DMS53 (cell line): ENCODE measurements around the gene CAMTA1.
"Not testable (repeated sequence)": the region's sequence is repeated elsewhere in the genome, so short reads cannot be mapped to it uniquely, and the experiment has no call there.

Source experiments
- DNase-seq: peaks from one replicate; lab custom pipeline; 2025; lab: John Stamatoyannopoulos, UW

Gene CAMTA1

DNA sequence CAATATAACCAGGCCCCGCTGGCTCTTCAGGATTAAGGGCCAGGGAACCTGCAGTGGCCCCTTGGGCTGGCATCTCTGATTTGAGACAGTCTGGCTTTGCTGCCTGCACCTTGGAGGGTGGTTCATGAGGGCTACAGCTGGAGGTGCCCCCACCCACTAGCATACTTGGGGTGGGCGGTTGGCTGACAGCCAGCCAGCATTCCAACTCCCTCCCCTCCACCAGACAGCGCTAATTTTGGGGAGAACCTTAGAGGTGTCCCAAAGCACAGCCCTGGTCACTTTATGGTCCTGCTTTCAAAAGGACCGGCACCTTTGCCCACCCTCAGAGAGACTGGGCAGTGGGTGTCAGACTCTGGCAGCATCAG lies 805.2 kb downstream of the CAMTA1 start:
- DNase-seq = no peak

DNA sequence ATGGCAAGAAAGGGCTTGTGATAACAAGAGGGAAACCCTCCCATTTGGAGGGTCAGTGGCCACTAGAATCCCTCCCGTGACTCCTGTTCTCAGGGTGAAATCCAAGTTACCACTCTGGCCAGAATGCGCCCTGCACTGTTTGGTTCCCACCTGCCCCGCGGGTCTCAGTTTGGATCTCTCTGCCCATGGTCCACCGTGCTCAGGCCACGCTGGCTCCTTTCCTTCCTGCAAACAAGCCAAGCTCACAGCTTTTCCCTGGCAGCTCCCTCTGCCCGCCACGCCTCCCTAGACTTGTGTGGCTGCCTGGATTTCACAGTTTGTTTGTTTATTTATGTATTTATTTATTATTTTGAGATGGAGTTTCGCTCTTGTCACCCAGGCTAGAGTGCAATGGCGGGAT lies 806.3 kb downstream of the CAMTA1 start:
- no peak for DNase-seq

DNA sequence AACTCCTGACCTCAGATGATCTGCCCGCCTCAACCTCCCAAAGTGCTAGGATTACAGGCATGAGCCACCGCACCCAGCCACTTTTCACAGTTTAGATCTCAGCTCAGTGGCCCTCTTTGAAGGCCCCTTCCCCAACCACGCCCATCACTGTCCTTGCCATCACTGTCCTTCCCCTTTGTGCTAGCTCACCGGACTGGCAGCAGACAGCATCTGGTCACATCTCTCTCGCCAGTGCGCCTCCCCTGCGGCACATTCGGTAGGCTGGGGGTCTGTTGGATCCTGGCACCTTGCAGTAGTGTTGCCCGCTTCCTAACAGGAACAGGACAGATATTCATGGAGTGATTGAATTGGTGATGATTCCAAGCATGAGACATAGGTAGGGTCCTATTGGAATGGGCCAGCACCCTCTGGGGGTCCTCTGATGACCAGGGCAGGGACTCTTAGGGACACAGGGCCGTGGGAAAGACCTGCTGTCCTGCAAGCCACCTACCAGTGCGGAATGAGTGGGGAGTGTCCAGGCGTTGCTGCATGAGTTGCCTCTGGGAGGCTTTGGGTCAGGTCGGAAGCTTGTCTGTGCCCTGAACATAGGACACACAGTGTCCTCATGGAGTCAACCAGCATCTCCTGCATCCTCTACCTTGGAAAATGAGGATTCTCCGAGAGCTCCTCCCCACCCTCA lies 807.0 kb downstream of the CAMTA1 start:
- DNase-seq = no peak

DNA sequence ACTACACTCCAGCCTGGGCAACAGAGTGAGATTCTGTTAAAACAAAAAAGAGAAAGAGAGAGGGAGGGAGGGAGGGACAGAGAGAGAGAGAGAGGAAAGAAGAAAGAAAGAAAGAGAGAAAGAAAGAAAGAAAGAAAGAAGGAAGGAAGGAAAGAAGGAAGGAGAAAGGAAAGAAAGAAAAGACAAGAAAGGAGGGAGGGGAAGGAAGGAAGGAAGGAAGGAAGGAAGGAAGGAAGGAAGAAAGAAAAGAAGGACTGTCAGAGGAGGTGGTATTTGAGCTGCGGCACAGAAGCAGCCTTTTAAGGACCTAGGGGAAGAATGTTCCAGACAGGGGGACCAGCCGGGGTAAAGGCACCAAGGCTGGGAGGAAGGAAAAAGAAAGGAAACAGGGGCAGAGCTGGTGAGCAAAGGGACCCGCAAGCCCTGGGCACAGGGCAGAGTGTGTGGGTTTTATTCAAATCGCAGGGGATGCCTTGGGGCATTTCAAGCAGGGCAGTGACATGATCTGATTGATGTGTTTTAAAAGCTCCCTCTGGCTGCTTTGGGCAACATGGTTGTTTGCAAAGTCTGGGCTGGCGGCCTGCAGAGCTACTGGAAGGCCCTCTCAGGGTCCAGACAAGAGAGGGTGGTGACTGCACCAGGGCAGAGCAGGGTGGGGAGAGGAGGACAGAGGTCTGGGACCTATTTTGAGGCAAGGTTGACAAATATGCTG lies 808.9 kb downstream of the CAMTA1 start:
- no peak for DNase-seq

DNA sequence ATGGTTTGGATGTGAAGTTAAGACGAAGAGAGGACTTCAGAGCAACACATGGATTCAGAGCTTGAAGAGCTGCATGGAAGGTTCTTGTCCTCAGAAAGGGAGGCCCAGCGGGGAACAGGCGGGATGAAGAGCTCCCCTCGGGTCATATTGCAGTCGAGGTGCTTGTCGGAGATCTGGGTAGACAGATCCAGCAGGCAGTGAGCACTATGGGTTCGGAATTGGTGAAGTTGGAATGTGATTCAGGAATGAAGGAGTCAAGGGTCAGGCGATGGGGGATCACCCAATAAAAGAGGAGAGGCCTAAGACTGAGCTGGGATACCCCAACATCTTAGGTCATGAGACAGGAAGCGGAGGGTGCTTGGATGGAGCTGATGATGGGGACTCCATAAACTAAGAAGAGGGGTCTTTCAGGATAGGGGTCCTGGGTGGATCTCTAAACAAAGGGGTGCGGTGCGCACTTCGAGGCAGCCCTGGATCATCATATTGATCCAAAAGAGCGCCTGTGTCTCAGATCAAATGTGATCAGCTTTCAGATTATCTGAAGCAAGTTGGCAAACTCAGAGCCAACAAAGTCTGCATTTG lies 809.6 kb downstream of the CAMTA1 start:
- DNase-seq = no peak

DNA sequence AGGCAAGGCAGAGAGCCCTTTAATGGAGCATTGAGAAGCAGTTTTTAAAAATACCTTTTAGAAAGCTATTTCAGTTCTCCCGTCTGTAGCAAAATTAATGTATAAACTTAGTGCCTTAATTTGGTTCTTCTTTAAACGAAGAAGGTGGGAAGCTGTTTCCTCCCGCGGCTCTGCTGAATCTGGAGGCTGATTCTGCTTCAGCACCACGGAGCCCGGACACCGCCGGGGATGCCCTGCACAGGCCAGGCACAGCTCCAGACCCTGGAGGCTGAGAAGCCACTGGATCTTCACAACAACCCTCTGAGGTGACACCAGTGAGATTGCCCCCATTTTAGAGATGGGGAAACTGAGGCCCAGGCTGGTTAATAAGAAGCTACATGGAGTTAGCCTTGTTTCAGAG lies 810.1 kb downstream of the CAMTA1 start:
- no peak for DNase-seq

DNA sequence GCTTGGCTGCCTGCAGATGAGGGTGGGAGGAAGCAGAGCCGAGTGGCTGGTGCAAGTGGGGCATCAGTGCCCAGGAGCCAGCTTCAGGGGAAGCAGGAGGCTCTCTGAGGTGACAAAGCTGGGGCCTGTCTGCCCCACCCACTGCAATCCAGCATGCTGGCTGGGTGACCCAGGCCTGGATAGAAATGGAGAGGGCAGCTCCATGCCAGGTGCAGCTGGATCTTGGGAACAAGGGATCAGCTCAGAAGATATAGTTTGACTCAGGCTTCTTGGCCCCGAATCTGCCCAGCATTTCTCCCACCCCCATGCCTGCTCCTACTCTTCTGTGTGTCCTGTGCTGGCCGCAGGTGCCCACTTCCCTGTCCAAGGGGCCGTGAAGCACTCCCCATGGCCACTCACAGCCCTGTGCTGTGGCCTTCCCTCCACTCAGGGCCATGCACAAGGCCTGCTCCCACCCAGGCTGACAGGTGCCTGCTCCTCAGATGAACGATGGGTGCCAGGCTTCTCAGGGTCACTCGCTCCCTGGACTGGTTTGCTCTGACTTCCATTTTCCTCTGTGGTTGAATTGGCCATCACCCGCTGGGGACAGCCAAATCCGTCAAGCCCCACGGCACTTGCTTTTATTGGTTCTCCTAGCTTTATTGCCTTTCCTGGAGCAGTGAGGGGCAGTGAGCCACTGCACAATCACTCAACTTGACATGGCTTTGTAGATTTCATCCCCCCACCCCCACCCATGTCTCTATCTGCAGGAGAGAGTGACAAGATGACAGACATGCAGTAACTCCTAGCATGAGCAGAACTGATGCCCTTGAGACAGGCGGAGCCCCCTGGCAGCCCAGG lies 811.1 kb downstream of the CAMTA1 start:
- DNase-seq = no peak

DNA sequence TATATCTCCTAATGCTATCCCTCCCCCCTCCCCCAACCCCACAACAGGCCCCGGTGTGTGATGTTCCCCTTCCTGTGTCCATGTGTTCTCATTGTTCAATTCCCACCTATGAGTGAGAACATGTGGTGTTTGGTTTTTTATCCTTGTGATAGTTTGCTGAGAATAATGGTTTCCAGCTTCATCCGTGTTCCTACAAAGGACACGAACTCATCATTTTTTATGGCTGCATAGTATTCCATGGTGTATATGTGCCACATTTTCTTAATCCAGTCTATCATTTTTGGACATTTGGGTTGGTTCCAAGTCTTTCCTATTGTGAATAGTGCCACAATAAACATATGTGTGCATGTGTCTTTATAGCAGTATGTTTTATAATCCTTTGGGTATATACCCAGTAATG lies 812.8 kb downstream of the CAMTA1 start:
- not testable (repeated sequence) for DNase-seq

DNA sequence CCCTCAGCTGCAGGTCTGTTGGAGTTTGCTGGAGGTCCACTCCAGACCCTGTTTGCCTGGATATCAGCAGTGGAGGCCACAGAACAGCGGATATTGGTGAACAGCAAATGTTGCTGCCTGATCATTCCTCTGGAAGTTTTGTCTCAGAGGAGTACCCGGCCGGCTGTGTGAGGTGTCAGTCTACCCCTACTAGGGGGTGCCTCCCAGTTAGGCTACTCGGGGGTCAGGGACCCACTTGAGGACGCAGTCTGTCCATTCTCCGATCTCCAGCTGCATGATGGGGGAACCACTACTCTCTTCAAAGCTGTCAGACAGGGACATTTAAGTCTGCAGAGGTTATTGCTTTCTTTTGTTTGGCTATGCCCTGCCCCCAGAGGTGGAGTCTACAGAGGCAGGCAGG lies 819.7 kb downstream of the CAMTA1 start:
- DNase-seq = not testable (repeated sequence)

DNA sequence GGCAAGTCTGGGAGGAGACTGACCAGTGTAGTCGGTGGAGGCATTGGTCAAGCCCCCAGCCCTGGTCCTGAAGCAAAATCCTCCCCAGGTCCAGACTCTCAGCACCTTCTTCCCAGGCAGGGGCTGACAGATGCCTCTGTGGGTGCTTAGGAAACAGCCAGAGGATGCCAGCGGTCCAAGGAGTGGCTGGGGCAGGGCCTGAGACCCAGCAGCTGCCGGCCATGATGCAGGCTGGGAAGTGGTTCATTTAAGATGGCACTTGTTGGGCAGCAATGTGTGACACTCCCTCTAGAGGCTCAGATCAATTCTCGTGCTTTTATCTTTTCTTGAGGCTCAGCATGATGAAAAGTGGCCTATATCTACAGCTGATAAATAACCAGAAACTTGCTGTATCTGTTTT lies 820.8 kb downstream of the CAMTA1 start:
- no peak for DNase-seq

DNA sequence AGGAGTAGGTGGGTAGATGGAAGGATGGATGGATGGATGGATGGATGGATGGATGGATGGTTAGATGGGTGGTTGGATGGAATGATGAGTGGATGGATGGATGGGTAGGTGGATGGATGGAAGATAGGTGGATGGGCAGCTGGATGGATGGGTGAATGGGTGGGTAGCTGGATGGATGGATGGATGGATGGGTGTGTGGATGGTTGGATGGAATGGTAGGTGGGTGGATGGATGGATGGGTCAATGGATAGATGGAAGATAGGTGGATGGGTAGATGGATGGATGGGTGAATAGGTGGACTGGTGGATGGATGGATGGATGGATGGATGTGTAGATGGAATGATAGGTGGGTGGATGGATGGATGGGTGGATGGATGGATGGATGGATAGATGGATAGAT lies 821.8 kb downstream of the CAMTA1 start:
- DNase-seq = no peak

DNA sequence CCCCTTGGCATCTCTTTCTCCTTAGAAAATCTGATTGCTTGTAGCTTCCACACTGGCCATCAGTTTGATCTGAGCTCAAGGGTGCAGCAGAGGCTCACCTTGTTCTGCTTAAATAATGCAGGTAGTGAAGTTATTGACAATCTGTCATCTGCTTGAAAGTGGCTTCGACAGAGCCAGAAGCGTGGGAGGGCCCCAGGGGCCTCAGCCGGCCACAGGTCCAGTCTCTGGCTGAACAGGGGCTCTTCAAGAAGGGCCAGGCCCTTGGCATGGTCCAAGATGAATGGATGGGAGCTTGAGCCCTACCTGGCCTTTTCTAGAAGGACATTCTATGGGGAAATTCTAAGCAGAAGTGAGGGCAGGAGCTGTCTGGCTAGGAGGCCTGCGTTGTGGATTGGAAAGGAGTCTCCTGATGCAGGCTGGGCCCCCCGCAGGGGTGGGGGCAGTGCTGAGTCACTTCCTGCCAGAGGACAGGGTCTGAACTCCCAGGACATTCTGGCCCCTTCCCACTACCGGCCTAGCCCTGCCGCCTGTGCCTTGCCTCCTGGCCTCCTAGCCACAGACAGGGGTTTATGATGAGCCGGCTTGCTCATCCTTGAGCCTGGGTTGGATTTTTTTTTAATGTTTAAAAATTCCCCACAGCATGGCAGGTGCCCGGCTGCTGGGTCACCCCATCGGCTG lies 823.5 kb downstream of the CAMTA1 start:
- DNase-seq = no peak

DNA sequence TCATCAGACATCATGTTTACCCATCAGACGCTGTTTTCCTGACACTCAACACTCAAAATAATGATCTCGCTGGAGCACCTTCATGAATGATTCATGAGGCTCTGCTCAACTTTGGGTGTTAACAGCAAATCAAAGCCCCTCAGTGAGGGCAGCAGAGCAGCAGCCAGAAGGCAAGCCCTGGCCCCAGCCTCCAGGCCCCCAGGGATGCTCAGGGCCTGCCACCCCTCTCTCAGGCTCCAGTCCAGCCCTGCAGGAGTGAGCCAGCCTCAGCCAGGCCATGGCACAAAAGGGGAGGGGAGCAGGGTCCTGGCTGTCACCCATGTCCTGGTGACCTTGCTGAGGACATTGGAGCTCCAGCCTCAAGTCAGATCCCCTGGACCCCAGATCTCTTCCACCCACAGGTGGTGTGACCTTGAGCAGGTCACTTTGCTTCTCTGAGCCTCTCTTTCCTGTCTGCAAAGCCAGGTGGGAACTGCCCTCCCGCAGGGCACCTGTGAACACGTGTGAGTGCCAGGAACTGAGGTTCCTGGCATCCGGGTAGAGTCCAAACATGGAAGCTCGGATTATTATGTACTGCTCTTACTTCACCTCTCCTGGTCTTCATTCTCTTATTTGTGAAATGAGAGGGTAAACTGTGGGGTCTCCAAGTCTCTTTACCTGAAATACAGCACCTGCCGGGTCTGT lies 824.2 kb downstream of the CAMTA1 start:
- DNase-seq = peak; percentile 37

DNA sequence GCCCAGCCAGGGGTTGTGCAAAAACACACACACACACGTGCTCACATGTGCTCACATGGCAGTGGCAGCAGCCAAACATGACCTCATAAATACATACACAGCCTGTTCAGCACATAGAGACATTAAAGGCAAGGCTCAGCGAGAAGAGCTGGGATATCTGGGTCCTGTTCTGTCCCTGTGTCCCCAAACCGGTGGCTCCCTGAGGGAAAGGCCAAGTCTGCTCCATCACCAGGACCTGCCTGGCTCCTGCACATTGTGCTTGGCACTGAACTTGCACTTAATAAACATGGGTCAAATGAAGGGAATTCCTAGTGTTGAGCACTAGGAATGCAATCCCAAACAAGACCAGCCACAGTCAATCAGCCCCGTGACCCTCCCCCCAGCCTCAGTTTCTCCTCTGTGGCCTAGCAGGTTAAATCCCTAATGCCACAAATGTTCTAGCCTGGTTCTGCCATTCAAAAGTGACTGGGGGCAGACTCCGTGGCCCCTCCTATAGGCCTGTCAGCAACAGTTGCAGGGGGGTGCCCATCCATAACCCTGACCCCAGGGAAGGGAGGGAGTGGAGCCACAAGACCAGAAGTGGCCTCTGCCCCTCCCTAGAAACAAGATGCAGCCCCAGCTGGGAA lies 825.0 kb downstream of the CAMTA1 start:
- no peak for DNase-seq

DNA sequence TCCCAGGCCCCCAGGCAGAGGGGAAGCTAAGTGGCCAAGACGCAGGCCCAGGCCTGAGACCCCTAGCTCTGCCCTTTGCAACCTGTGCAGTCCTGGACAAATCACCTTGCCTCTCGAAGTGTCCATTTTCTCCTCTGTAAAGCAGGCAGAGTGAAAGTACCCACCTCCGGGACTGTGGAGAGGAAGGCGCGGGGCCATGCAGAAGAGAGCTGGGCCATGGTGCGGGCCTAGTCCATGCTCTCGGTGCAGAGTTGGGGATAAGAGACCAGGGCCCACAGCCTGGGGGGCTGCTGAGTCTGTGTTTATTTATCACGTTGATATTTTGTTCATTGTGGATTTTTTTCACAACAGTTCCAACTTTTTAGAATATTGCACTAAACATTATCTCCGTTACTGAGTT lies 825.7 kb downstream of the CAMTA1 start:
- no peak for DNase-seq

DNA sequence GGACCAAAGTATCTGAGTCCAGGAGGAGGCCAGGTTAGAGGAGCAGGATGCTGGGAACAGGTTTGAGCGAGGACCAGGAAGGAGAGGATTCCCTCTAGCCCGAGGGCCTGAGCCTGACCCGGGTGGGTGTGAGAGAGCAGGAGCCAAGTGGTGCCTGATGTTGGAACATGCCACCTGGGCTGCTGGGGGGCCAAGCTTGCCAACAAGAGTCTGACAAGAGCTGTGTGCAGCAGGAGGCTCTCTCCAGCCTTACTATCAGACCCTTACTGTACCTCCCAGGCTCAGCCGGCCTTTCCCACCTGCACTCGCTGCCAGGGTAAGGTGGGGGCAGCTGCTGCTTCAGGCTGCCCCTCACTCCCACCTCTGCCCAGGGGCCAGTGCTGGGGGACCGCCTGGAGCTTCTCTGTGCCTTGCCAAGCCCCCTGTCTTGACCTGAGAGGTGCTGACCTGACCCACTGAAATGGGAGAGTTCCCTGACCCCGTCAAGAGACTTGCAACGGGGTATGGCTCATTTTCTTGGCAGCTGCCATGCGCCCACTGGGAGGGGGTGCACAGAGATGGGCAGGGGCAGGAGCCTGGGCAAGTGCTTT lies 826.3 kb downstream of the CAMTA1 start:
- no peak for DNase-seq

DNA sequence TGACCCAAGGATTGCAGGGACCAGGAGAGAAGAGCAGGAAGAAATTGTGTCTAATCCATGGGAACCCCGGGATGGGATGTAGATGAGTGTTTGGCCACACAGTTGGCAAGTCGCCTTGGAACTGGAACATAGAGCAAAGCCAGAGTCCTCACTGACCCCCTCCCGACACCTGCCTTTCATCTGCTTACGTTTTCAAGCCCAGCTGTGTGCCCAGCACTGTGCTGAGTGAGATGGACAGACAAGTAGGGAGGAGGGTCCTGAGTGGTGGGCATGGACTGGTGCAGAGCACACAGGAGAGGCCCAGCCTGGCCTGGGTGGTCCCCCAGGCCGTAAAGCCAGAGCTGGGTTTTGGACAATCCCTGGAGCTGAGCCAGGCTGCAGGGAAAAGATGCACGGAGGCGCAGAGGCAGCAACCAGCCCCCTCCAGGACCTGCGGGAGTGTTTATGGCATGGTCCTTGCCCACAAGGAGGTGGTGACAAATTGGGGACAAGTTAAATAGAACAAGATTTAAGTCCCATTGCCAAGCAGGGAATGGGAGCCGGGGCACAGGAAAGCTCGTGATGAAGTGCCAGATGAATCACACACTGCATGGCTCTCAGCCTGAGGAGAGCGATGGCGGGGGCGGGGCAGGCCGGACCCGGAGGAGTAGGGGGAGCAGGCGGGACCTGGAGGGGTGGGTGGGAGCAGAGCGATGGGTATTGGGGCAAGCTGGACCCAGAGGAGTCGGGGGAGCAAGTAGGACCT lies 828.0 kb downstream of the CAMTA1 start:
- no peak for DNase-seq

DNA sequence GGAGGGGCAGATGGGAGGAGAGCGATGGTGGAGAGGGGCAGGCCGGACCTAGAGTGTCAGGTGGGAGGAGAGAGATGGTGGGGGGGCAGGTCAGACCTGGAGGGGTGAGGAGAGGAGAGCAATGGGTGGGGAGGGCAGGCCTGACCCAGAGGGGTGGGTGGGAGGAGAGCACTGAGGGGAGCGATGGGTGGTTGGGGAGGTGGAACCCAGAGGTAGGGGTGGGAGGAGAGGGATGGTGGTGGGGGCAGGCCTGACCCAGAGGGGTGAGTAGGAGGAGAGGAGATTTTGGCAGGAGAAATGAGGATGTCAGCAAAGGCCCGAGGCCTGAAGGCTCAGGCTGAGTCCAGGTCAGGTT lies 828.6 kb downstream of the CAMTA1 start:
- DNase-seq = no peak

DNA sequence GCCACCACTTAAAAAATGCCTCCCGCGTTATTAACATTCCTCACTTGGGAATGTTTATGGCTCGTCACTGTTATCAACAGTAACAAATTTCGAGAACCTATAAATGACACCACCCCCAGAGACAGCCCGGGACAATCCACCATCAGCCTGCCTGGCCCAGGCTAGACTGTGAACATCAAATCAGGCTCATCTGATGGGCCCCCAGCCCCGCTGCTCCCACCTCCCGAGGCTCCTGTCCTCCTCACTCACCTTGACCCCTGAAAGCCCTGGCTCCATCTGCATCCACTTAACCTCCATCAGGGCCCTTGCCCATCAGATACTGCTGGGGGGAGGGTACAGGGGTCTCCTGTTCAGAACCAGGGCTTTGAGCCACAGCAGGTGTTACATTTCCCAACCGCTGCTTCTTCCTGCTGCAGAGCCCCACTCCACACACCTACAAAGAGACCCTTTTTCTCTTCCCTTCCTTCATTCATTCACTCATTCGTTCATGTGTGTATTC lies 829.4 kb downstream of the CAMTA1 start:
- DNase-seq = no peak

DNA sequence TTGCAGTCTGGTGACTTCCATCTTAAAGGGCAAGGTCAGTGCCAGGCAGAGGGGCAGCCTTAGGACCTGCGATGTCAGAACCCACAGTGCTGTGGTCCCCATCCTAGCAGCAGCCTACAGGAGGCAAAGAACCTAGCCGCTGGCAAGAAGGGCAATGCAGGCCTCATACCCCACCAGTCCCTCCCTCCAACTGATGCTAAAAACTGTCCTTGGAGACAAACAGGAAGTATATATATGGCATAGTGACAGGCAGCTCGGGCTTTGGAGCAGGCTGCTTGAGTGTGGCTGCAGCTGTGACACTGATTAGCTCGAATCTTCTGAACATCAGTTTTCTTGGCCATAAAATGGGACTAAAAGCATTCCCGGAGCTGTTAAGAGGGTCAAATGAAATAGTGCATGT lies 829.9 kb downstream of the CAMTA1 start:
- DNase-seq = no peak
